Keratinocyte (primary cell): ENCODE measurements around the gene CHP1. TPM values are rescaled to one million over a fixed set of nuclear protein-coding genes. Genes with fewer than 3 reads are reported as not detected.

Experiments
- DNase-seq: peaks from one replicate; pipeline ENCODE4 v3.0.0-alpha.2; 2011; ENCODE audit warnings: low read depth, missing footprints, low spot score
- FAIRE-seq: peaks from 2 replicates; lab custom pipeline; 2011; peaks lifted over from hg19 to GRCh38; lab: Jason Lieb, UNC
- H2AFZ ChIP-seq: 2 replicates; pipeline ENCODE4 v1.6.0; 2012; ENCODE audit warnings: low read length, control low read depth, inconsistent platforms; ENCODE audit not compliant: control insufficient read depth
- H3K27ac ChIP-seq: 2 replicates; pipeline ENCODE4 v1.5.1; 2011; ENCODE audit warnings: low read length; ENCODE audit not compliant: control insufficient read depth, insufficient read depth
- H3K27me3 ChIP-seq: 3 replicates; pipeline ENCODE4 v1.6.0; 2011; ENCODE audit warnings: low read length; ENCODE audit not compliant: control insufficient read depth, insufficient read depth; ENCODE audit errors: extremely low read depth
- H3K36me3 ChIP-seq, 2 experiments: 2 replicates in 1 of 2; 3 replicates in 1 of 2; pipeline ENCODE4 v1.5.1; 2011; ENCODE audit warnings: low read length in 2 of 2, mild to moderate bottlenecking in 1 of 2; ENCODE audit not compliant: control insufficient read depth in 2 of 2, insufficient read depth in 2 of 2; ENCODE audit errors: extremely low read depth in 1 of 2
- H3K4me1 ChIP-seq: 3 replicates; pipeline ENCODE4 v1.5.1; 2011; ENCODE audit warnings: low read length; ENCODE audit not compliant: control insufficient read depth, insufficient read depth; ENCODE audit errors: extremely low read depth
- H3K4me2 ChIP-seq: 3 replicates; pipeline ENCODE4 v1.6.0; 2011; ENCODE audit warnings: low read depth, low read length; ENCODE audit not compliant: control insufficient read depth, insufficient read depth; ENCODE audit errors: extremely low read depth
- H3K4me3 ChIP-seq, 3 experiments: fragments of 200-600 bp in 1 of 3; sonication (generic) in 1 of 3; 2 replicates in 2 of 3; 3 replicates in 1 of 3; pipeline ENCODE4 v1.5.1; 2011 to 2016; ENCODE audit warnings: low read length in 3 of 3, mild to moderate bottlenecking in 3 of 3, control low read depth in 2 of 3, inconsistent platforms in 1 of 3, low read depth in 1 of 3, mixed read lengths in 1 of 3, mixed run types in 1 of 3, moderate library complexity in 1 of 3; ENCODE audit not compliant: control insufficient read depth in 2 of 3, insufficient read depth in 2 of 3; ENCODE audit errors: extremely low read depth in 1 of 3
- H3K79me2 ChIP-seq: 2 replicates; pipeline ENCODE4 v1.6.0; 2012; ENCODE audit warnings: low read length; ENCODE audit not compliant: control insufficient read depth, insufficient read depth
- H3K9ac ChIP-seq: 3 replicates; pipeline ENCODE4 v1.6.0; 2011; ENCODE audit warnings: low read length; ENCODE audit not compliant: control insufficient read depth, insufficient read depth; ENCODE audit errors: extremely low read depth
- H3K9me1 ChIP-seq: 3 replicates; pipeline ENCODE4 v1.6.0; 2011; ENCODE audit warnings: low read length; ENCODE audit not compliant: control insufficient read depth, insufficient read depth; ENCODE audit errors: extremely low read depth
- H3K9me3 ChIP-seq: 2 replicates; pipeline ENCODE4 v1.5.1; 2012; ENCODE audit warnings: low read depth, low read length; ENCODE audit not compliant: control insufficient read depth
- H4K20me1 ChIP-seq: 3 replicates; pipeline ENCODE4 v1.6.0; 2011; ENCODE audit warnings: low read length; ENCODE audit not compliant: control insufficient read depth, insufficient read depth; ENCODE audit errors: extremely low read depth
- CTCF ChIP-seq, 3 experiments: IDR thresholded peaks in 1 of 3; conservative IDR thresholded peaks in 1 of 3; optimal IDR thresholded peaks in 1 of 3; 2 replicates in 2 of 3; 3 replicates in 1 of 3; pipeline versions ENCODE3 to v1.5.1; 2011; ENCODE audit warnings: low read length in 3 of 3, mild to moderate bottlenecking in 3 of 3, moderate library complexity in 2 of 3, control low read depth in 1 of 3, inconsistent platforms in 1 of 3; ENCODE audit not compliant: insufficient read depth in 2 of 3; ENCODE audit errors: extremely low read depth in 1 of 3
- EZH2 ChIP-seq: IDR thresholded peaks from one replicate; pipeline ENCODE4 v1.6.1; 2012; ENCODE audit warnings: inconsistent platforms, mild to moderate bottlenecking, low read length, moderate library complexity
- dilution Hi-C: fragments of 300-500 bp; cut with MboI; formaldehyde crosslinking; loops from one replicate; pipeline ENCODE4 v1.7.0; 2020; ENCODE audit warnings: low sequenced_read_pairs; ENCODE audit not compliant: extremely low pct_ligation_motif_present
- polyA plus RNA-seq, 5 experiments: library from polyadenylated mRNA; depleted of rRNA in 3 of 5; stranded (reverse) in 3 of 5; stranded (forward) in 1 of 5; unstranded in 1 of 5; fragments of >200 nt; gene quantifications; 1 replicate in 1 of 5; 2 replicates in 3 of 5; 3 replicates in 1 of 5; pipeline versions ENCODE4 v1.2.1 to v1.2.3, GENCODE V29; 2011 to 2012; ENCODE audit warnings: missing spikeins in 2 of 5, low read depth in 1 of 5, low replicate concordance in 1 of 5

CHP1 gene
- polyA plus RNA-seq, 1 donor (not counting 4 experiments of a cell fraction or from before 2014, with no cell fraction given), result 98.5 TPM

DNA sequence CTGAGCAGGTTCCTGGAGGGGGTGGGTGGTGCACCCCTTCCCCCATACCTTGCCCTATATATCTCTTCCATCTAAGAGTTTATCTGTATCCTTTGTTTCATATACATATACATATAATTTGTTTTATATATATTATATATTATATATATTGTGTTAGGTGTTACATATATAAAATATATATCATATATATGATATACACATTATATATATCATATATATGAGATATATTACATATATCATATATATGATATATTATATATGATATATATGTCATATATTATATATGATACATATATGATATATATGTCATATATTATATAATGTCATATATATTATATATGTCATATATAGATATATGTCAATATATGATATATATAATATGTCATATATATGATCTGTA is 31.6 kb upstream of the CHP1 start:
- dilution Hi-C loops, result no loop called here
- no peak for TF ChIP-seq EZH2
- H3K36me3 ChIP-seq, result no peaks in the 10 kb centered on the region
- no peak overlapping the region for H3K27ac ChIP-seq
- no peaks in the 10 kb centered on the region for H3K27me3 ChIP-seq
- no peak overlapping the region for H3K9ac ChIP-seq
- no peaks in the 10 kb centered on the region for H4K20me1 ChIP-seq
- H3K4me1 ChIP-seq, result no peaks in the 10 kb centered on the region
- no peaks in the 10 kb centered on the region for H3K9me1 ChIP-seq
- H3K4me2 ChIP-seq, result no peak overlapping the region
- no peaks in the 10 kb centered on the region for H3K79me2 ChIP-seq
- no peak for DNase-seq
- no peak overlapping the region for H2AFZ ChIP-seq
- no peaks in the 10 kb centered on the region for H3K9me3 ChIP-seq
- H3K4me3 ChIP-seq, result no peak overlapping the region
- no peak for FAIRE-seq

- Histone ChIP-seq H2AFZ (no peak overlapping the region), H3K4me2 (no peak overlapping the region), H3K27ac (no peak overlapping the region), H3K4me3 (no peak overlapping the region), H4K20me1 (no peaks in the 10 kb centered on the region), H3K9ac (no peak overlapping the region), H3K4me1 (peaks cover 10% of the 10 kb centered on the region), H3K79me2 (no peaks in the 10 kb centered on the region), H3K36me3 (no peaks in the 10 kb centered on the region), H3K9me1 (no peaks in the 10 kb centered on the region), H3K9me3 (no peaks in the 10 kb centered on the region), H3K27me3 (no peaks in the 10 kb centered on the region)
- TF ChIP-seq CTCF (optimal IDR thresholded peaks at IDR 0.05 in 1 of 3, IDR thresholded peaks at IDR 0.05 in 1 of 3, conservative IDR thresholded peaks at IDR 0.05 in 1 of 3; ENCODE audit: extremely low read depth in 1 of 3, insufficient read depth in 2 of 3, low read length in 3 of 3), result no peak
- no peak for TF ChIP-seq EZH2
- dilution Hi-C loops, result no loop called here
- FAIRE-seq, result no peak
- DNase-seq, result no peak
Measured at GRCh38 chr15:41203395-41203794, 27.7 kb upstream of the CHP1 start.

DNA sequence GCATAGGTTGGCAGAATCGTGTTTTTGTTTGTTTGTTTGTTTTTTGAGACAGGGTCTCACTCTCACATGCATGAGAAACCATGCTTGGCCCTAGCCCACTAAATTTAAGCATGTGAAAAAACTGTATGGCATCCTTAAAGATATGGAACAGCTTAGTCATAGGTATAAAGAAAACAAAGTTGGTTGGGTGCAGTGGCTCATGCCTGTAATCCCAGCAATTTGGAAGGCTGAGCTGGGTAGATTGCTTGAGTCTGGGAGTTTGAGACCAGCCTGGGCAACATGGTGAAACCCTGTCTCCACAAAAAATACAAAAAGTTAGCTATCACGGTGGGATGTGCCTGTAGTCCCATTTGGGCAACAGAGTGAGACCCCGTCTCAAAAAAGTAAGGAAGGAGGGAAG is 25.8 kb upstream of the CHP1 start:
- H3K4me1 ChIP-seq, result peaks cover 17% of the 10 kb centered on the region
- no peak overlapping the region for H3K9ac ChIP-seq
- no peak for FAIRE-seq
- no peak overlapping the region for H3K27ac ChIP-seq
- H3K4me2 ChIP-seq, result no peak overlapping the region
- DNase-seq, result no peak
- H3K9me1 ChIP-seq, result no peaks in the 10 kb centered on the region
- H3K9me3 ChIP-seq, result no peaks in the 10 kb centered on the region
- no peaks in the 10 kb centered on the region for H3K36me3 ChIP-seq
- H3K4me3 ChIP-seq, result no peak overlapping the region
- no peaks in the 10 kb centered on the region for H3K27me3 ChIP-seq
- TF ChIP-seq CTCF (optimal IDR thresholded peaks at IDR 0.05 in 1 of 3, IDR thresholded peaks at IDR 0.05 in 1 of 3, conservative IDR thresholded peaks at IDR 0.05 in 1 of 3; ENCODE audit: extremely low read depth in 1 of 3, insufficient read depth in 2 of 3, low read length in 3 of 3), result no peak
- TF ChIP-seq EZH2, result no peak
- no peak overlapping the region for H2AFZ ChIP-seq
- dilution Hi-C loops, result no loop called here
- H3K79me2 ChIP-seq, result no peaks in the 10 kb centered on the region
- H4K20me1 ChIP-seq, result no peaks in the 10 kb centered on the region
